ENCODE results near the gene B4GALT6.

The B4GALT6 gene

DNA sequence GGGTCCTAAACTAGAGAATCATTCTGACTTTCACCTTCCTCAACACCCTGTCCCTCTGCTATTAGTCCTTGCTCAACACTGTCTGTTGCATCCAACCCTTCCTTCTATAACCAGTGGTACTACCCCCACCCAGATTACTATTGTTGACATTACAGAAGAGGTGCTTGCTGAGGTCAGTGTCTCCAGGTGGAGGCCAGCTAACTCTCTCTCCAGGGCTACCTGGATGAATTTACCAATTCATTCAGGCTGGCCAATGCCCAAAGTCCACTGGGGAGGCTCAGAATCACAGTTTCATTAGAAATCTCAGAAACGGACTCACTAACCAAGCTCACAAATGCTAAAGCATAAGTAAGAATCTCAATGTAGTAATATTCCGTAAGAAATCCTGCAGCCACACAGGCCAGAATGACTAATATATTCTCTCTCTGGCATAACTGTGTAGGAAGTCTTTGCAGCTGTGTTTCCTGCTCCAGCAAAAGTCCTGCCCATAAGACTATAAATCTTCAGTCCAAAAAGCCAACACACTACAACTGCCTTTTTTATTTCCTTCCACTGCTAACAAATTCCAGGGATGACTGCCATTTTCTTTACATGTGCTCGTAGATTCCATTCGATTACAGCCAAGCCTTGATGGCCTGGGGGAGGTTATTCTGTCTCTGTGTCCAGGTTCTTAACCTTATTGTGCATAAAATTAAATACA lies 102.7 kb downstream of the B4GALT6 start:
- Histone ChIP-seq H3K36me3 (no peaks in the 10 kb centered on the region), H3K9me3 (ENCODE audit: severe bottlenecking) (no peaks in the 10 kb centered on the region), H3K27ac (no peak overlapping the region), H3K27me3 (ENCODE audit: insufficient read depth, low read depth, severe bottlenecking) (peaks cover 3% of the 10 kb centered on the region), H3K4me3 (ENCODE audit: low read depth, low read length) (no peak overlapping the region)
- no peak for DNase-seq
- TF ChIP-seq, protein P1, sequence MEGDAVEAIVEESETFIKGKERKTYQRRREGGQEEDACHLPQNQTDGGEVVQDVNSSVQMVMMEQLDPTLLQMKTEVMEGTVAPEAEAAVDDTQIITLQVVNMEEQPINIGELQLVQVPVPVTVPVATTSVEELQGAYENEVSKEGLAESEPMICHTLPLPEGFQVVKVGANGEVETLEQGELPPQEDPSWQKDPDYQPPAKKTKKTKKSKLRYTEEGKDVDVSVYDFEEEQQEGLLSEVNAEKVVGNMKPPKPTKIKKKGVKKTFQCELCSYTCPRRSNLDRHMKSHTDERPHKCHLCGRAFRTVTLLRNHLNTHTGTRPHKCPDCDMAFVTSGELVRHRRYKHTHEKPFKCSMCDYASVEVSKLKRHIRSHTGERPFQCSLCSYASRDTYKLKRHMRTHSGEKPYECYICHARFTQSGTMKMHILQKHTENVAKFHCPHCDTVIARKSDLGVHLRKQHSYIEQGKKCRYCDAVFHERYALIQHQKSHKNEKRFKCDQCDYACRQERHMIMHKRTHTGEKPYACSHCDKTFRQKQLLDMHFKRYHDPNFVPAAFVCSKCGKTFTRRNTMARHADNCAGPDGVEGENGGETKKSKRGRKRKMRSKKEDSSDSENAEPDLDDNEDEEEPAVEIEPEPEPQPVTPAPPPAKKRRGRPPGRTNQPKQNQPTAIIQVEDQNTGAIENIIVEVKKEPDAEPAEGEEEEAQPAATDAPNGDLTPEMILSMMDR (IDR thresholded peaks at IDR 0.05; ENCODE audit: low read depth, low read length), result no peak

DNA sequence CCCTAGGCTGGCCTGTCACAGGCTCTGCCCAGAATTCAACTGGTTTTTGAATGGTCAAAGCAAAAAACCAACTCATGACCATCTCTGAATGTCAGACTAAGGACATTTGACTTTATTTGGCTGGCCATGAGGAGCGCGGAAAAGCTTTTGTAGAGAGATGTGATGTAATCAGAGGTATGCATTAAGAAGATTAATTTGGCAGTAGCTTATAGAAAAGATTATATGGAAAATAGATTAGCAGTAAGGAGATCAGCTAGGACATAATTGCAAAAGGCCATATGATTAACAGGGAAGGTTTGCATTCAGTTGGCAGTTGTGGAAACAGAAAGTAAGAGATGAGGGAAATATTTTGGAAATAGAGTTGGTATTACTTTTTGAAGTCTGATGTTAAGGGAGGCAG lies 105.0 kb downstream of the B4GALT6 start:
- TF ChIP-seq, protein P1 (IDR thresholded peaks at IDR 0.05; ENCODE audit: low read depth, low read length), result no peak
- Histone ChIP-seq H3K9me3 (ENCODE audit: severe bottlenecking) (no peaks in the 10 kb centered on the region), H3K36me3 (no peaks in the 10 kb centered on the region)

DNA sequence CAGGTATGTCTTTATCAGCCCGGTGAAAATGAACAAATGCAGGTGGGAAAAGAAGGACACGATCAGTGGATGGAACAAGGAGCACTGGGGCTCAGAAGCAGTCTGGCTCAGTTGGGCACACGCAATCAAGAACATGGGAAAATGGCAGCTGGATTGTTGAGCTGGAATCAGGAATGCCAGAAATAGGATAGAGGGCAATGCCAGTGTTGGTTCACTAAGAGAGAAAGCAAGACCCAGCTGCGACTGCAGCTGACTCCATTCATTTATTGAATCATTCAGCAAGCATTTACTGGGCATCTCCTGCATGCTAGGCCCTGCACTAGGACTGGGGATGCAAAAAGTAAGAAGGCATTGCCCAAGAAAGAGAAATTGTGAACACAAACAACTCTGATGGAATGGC lies 106.3 kb downstream of the B4GALT6 start:
- no peak overlapping the region for H3K27ac ChIP-seq
- TF ChIP-seq, protein P1 (IDR thresholded peaks at IDR 0.05; ENCODE audit: low read depth, low read length), result no peak
- H3K9me3 ChIP-seq (ENCODE audit: severe bottlenecking), result no peaks in the 10 kb centered on the region
- DNase-seq, result no peak
- H3K4me3 ChIP-seq (ENCODE audit: low read depth, low read length), result no peak overlapping the region
- no peaks in the 10 kb centered on the region for H3K36me3 ChIP-seq
- H3K27me3 ChIP-seq (ENCODE audit: insufficient read depth, low read depth, severe bottlenecking), result peaks cover 6% of the 10 kb centered on the region

More for the DNA sequence above, 105.0 kb downstream of the B4GALT6 start:
- no peak overlapping the region for H3K4me3 ChIP-seq (ENCODE audit: low read depth, low read length)
- no peak overlapping the region for H3K27ac ChIP-seq
- H3K27me3 ChIP-seq (ENCODE audit: insufficient read depth, low read depth, severe bottlenecking), result peaks cover 3% of the 10 kb centered on the region
- no peak for DNase-seq

DNA sequence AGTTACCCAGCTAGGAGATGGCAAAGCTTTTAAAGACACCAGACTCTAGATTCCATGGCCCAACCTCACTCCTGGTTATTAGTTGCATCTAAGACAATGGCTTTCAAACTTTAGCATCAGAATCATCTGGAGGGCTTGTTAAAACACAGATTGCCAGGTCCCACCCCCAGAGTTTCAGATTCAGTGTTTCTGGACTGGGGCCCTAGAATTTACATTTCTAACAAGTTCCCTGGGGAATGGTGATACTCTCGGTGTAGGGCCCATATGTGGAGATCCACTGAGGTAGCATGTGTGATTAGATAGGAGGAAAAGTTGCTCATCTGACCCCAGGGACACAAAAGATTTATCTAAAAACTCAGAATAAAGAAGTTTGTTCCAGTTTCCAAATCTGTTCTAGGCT lies 107.2 kb downstream of the B4GALT6 start:
- TF ChIP-seq, protein P1 (IDR thresholded peaks at IDR 0.05; ENCODE audit: low read depth, low read length), result no peak
- Histone ChIP-seq H3K9me3 (ENCODE audit: severe bottlenecking) (no peaks in the 10 kb centered on the region), H3K27me3 (ENCODE audit: insufficient read depth, low read depth, severe bottlenecking) (peaks cover 11% of the 10 kb centered on the region), H3K36me3 (no peaks in the 10 kb centered on the region), H3K4me3 (ENCODE audit: low read depth, low read length) (no peak overlapping the region), H3K27ac (no peak overlapping the region)
- DNase-seq, result no peak

DNA sequence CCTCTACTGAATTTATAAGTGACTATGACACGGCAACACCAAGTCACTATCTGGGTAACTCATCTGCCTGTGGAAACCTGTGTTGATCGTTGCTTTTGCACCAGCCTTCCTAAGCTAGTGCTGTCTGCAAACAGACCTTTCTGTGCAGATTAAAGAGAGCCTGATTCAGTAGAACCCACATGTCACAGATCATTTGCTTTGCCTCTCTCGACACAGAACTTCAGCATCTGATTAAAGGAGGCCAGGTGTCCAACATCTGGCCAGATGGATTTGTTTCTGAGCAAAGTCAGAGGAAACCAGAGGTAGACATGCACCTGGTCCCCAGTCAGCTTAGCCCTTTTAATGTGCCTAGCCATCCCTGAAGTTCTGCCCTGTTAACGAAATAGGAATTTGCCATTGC lies 107.7 kb downstream of the B4GALT6 start:
- H3K27me3 ChIP-seq (ENCODE audit: insufficient read depth, low read depth, severe bottlenecking), result peaks cover 11% of the 10 kb centered on the region
- H3K4me3 ChIP-seq (ENCODE audit: low read depth, low read length), result no peak overlapping the region
- H3K9me3 ChIP-seq (ENCODE audit: severe bottlenecking), result no peaks in the 10 kb centered on the region
- H3K27ac ChIP-seq, result no peak overlapping the region
- H3K36me3 ChIP-seq, result no peaks in the 10 kb centered on the region
- TF ChIP-seq, protein P1 (IDR thresholded peaks at IDR 0.05; ENCODE audit: low read depth, low read length), result no peak
- no peak for DNase-seq
